H9 (cell line): ENCODE data around the gene MID1. TPM values are rescaled to one million over a fixed set of nuclear protein-coding genes. Genes with fewer than 3 reads are reported as not detected.

Source experiments
- DNase-seq: peaks from one replicate; pipeline ENCODE4 v3.0.0-alpha.2; 2017
- H2AFZ ChIP-seq: one replicate; pipeline ENCODE4 v1.6.1; 2013; ENCODE audit warnings: mild to moderate bottlenecking, low read length, control low read depth, moderate library complexity
- H2AK5ac ChIP-seq: 2 replicates; pipeline ENCODE4 v1.6.1; 2013; ENCODE audit warnings: low read length, control low read depth, mixed read lengths; ENCODE audit not compliant: insufficient read length
- H2BK120ac ChIP-seq: one replicate; pipeline ENCODE4 v1.6.1; 2013; ENCODE audit warnings: low read depth, mild to moderate bottlenecking, low read length, control low read depth, inconsistent platforms; ENCODE audit not compliant: poor library complexity, severe bottlenecking
- H2BK12ac ChIP-seq: 2 replicates; pipeline ENCODE4 v1.6.1; 2013; ENCODE audit warnings: low read length, control low read depth, mixed read lengths, low read depth; ENCODE audit not compliant: insufficient read length
- H2BK15ac ChIP-seq: 2 replicates; pipeline ENCODE4 v1.6.1; 2013; ENCODE audit warnings: low read depth, low read length, control low read depth
- H2BK20ac ChIP-seq: one replicate; pipeline ENCODE4 v1.6.1; 2013; ENCODE audit warnings: low read depth, mild to moderate bottlenecking, low read length, control low read depth, inconsistent platforms; ENCODE audit not compliant: poor library complexity, severe bottlenecking
- H2BK5ac ChIP-seq: 2 replicates; pipeline ENCODE4 v1.6.1; 2013; ENCODE audit warnings: low read length, control low read depth, mixed read lengths; ENCODE audit not compliant: insufficient read length
- H3K14ac ChIP-seq: 2 replicates; pipeline ENCODE4 v1.6.1; 2013; ENCODE audit warnings: low read length, control low read depth; ENCODE audit not compliant: insufficient read depth
- H3K18ac ChIP-seq: 2 replicates; pipeline ENCODE4 v1.6.1; 2013; ENCODE audit warnings: low read depth, mild to moderate bottlenecking, mixed read lengths, low read length, control low read depth; ENCODE audit not compliant: insufficient read length
- H3K23ac ChIP-seq: 2 replicates; pipeline ENCODE4 v1.6.1; 2013; ENCODE audit warnings: low read length, control low read depth, mixed read lengths, low read depth; ENCODE audit not compliant: insufficient read length
- H3K23me2 ChIP-seq: 2 replicates; pipeline ENCODE4 v1.6.1; 2013; ENCODE audit warnings: low read depth, mild to moderate bottlenecking, mixed read lengths, low read length, control low read depth; ENCODE audit not compliant: insufficient read length, poor library complexity, severe bottlenecking
- H3K27ac ChIP-seq: 2 replicates; pipeline ENCODE4 v1.5.1; 2013; ENCODE audit warnings: low read length, control low read depth, mixed read lengths, low read depth; ENCODE audit not compliant: insufficient read length
- H3K27me3 ChIP-seq: 2 replicates; pipeline ENCODE4 v1.6.1; 2013; ENCODE audit warnings: low read length, control low read depth, inconsistent platforms; ENCODE audit not compliant: insufficient read depth
- H3K4ac ChIP-seq: 2 replicates; pipeline ENCODE4 v1.6.1; 2013; ENCODE audit warnings: low read depth, mild to moderate bottlenecking, control low read depth, inconsistent platforms, low read length, moderate library complexity
- H3K4me1 ChIP-seq: 2 replicates; pipeline ENCODE4 v1.6.1; 2013; ENCODE audit warnings: low read length, control low read depth, inconsistent platforms; ENCODE audit not compliant: insufficient read depth
- H3K4me2 ChIP-seq: 2 replicates; pipeline ENCODE4 v1.6.1; 2013; ENCODE audit warnings: low read length, control low read depth, mixed read lengths; ENCODE audit not compliant: insufficient read length, insufficient read depth
- H3K56ac ChIP-seq: 2 replicates; pipeline ENCODE4 v1.6.1; 2013; ENCODE audit warnings: low read depth, mild to moderate bottlenecking, mixed read lengths, low read length, control low read depth; ENCODE audit not compliant: insufficient read length
- H3K79me1 ChIP-seq: 2 replicates; pipeline ENCODE4 v1.6.1; 2013; ENCODE audit warnings: low read depth, mild to moderate bottlenecking, moderate library complexity, low read length, control low read depth, inconsistent platforms; ENCODE audit not compliant: insufficient read depth, poor library complexity, severe bottlenecking
- H3K79me2 ChIP-seq: 2 replicates; pipeline ENCODE4 v1.6.1; 2013; ENCODE audit warnings: low read length, control low read depth, inconsistent platforms; ENCODE audit not compliant: insufficient read depth
- H3K9ac ChIP-seq: 2 replicates; pipeline ENCODE4 v1.6.1; 2013; ENCODE audit warnings: low read length, control low read depth, mixed read lengths; ENCODE audit not compliant: insufficient read length; ENCODE audit errors: extremely low read depth
- H3K9me3 ChIP-seq: one replicate; pipeline ENCODE4 v1.6.1; 2013; ENCODE audit warnings: low read depth, low read length, inconsistent platforms; ENCODE audit not compliant: control insufficient read depth
- H3T11ph ChIP-seq: one replicate; pipeline ENCODE4 v1.6.1; 2013; ENCODE audit warnings: mild to moderate bottlenecking, low read length, control low read depth, inconsistent platforms
- H4K20me1 ChIP-seq: one replicate; pipeline ENCODE4 v1.6.1; 2013; ENCODE audit not compliant: control insufficient read depth, insufficient read length, insufficient read depth
- H4K5ac ChIP-seq: 2 replicates; pipeline ENCODE4 v1.6.1; 2013; ENCODE audit warnings: low read depth, mild to moderate bottlenecking, mixed read lengths, low read length, control low read depth; ENCODE audit not compliant: insufficient read length
- H4K8ac ChIP-seq: replicated peaks from 2 replicates; pipeline ENCODE4 v1.6.1; 2013; ENCODE audit warnings: low read length, control low read depth, mixed read lengths, low read depth; ENCODE audit not compliant: insufficient read length
- H4K91ac ChIP-seq: 2 replicates; pipeline ENCODE4 v1.6.1; 2013; ENCODE audit warnings: low read depth, mild to moderate bottlenecking, moderate library complexity, mixed read lengths, low read length, control low read depth; ENCODE audit not compliant: insufficient read length
- H3K27ac Mint-ChIP-seq, 3 experiments: 2 replicates in 2 of 3; 3 replicates in 1 of 3; pipeline ENCODE4 v1.8.0; 2020 to 2021; ENCODE audit warnings: mixed read lengths in 3 of 3, mild to moderate bottlenecking in 1 of 3, moderate library complexity in 1 of 3
- H3K27me3 Mint-ChIP-seq: 2 replicates; pipeline ENCODE4 v1.8.0; 2021; ENCODE audit warnings: low read depth, mild to moderate bottlenecking, moderate library complexity, mixed read lengths
- H3K36me3 Mint-ChIP-seq, 3 experiments: 2 replicates in 2 of 3; 3 replicates in 1 of 3; pipeline ENCODE4 v1.8.0; 2020 to 2021; ENCODE audit warnings: low read depth in 3 of 3, mixed read lengths in 3 of 3; ENCODE audit not compliant: insufficient read depth in 1 of 3
- H3K4me1 Mint-ChIP-seq, 2 experiments: 2 replicates each; pipeline ENCODE4 v1.8.0; 2020; ENCODE audit warnings: mixed read lengths in 2 of 2
- H3K4me3 Mint-ChIP-seq, 2 experiments: 2 replicates in 1 of 2; 3 replicates in 1 of 2; pipeline ENCODE4 v1.8.0; 2020 to 2021; ENCODE audit warnings: mild to moderate bottlenecking in 2 of 2, mixed read lengths in 2 of 2, moderate library complexity in 1 of 2
- H3K9me3 Mint-ChIP-seq, 2 experiments: 2 replicates in 1 of 2; 3 replicates in 1 of 2; pipeline ENCODE4 v1.8.0; 2020; ENCODE audit warnings: mild to moderate bottlenecking in 2 of 2, mixed read lengths in 2 of 2, moderate library complexity in 1 of 2
- CTCF ChIP-seq: fragments of 200-600 bp; sonication (generic); conservative IDR thresholded peaks from 3 replicates; pipeline ENCODE4 v1.8.0; 2021; ENCODE audit warnings: antibody characterized with exemption, mild to moderate bottlenecking
- total RNA-seq: library from RNA; stranded (reverse); gene quantifications from 2 replicates; pipeline ENCODE4 v1.2.1, GENCODE V29; 2021

MID1 gene
- total RNA-seq, 1 experiment from 2014 or later, result 32.9 TPM

- H3K4ac ChIP-seq, result no peak overlapping the region
- H3K79me2 ChIP-seq, result peaks cover 8% of the 10 kb centered on the region; the same call in 1 of the 2 replicates
- peak overlapping the region; percentile 89 for H3K27ac ChIP-seq
- no peaks in the 10 kb centered on the region for H3K27me3 ChIP-seq
- Mint-ChIP-seq H3K9me3 (peaks cover 13 to 25% of the 10 kb centered on the region in 2 experiments; a peak in 4 of 5 replicates), H3K27me3 (no peaks in the 10 kb centered on the region; the same call in 1 of the 2 replicates), H3K4me1 (peaks cover 25 to 37% of the 10 kb centered on the region in 2 experiments), H3K4me3 (peak overlapping the region in 1 of 2 experiments; percentile 18; a peak in 3 of 5 replicates), H3K27ac (peak overlapping the region; percentile 20 to 88 (median 36); a peak in 4 of 7 replicates), H3K36me3 (peaks cover 0 to 11% (median 3%) of the 10 kb centered on the region in 3 experiments; a peak in 5 of 7 replicates)
- H3K23me2 ChIP-seq, result no peaks in the 10 kb centered on the region
- H3K9ac ChIP-seq, result no peak overlapping the region
- H4K5ac ChIP-seq, result no peak overlapping the region
- H2BK20ac ChIP-seq, result no peak overlapping the region
- no peak overlapping the region for H2AFZ ChIP-seq
- H3K79me1 ChIP-seq, result no peaks in the 10 kb centered on the region
- H4K91ac ChIP-seq, result no peak overlapping the region
- no peaks in the 10 kb centered on the region for H4K20me1 ChIP-seq
- TF ChIP-seq CTCF, result no peak
- peaks cover 18% of the 10 kb centered on the region for H3K4me1 ChIP-seq
- no peak overlapping the region for H3K14ac ChIP-seq
- H2BK12ac ChIP-seq, result no peak overlapping the region
- H4K8ac ChIP-seq, result no peak overlapping the region
- H3T11ph ChIP-seq, result no peak overlapping the region
- no peak overlapping the region for H3K23ac ChIP-seq
- no peak overlapping the region for H3K18ac ChIP-seq
- peak overlapping the region; percentile 41 for H3K4me2 ChIP-seq
- no peak overlapping the region for H2BK5ac ChIP-seq
- H2BK120ac ChIP-seq, result no peak overlapping the region
- H3K9me3 ChIP-seq, result no peaks in the 10 kb centered on the region
- no peak for DNase-seq
- no peak overlapping the region for H2AK5ac ChIP-seq
- H3K56ac ChIP-seq, result no peak overlapping the region
- H2BK15ac ChIP-seq, result no peak overlapping the region
Measured at GRCh38 chrX:10508891-10509290, 111.5 kb downstream of the MID1 start.
